HG03066 (cell line): ENCODE measurements around the gene SDK2.

Experiments used
- ATAC-seq: cut with Tn5 transposase; IDR thresholded peaks from one replicate; pipeline ENCODE4 v1.9.1; 2021; ENCODE audit warnings: low read depth; ENCODE audit not compliant: unreplicated experiment

The SDK2 gene

GRCh38 chr17:73359987-73360410, 284.2 kb downstream of the SDK2 start:
- ATAC-seq = no peak

- no peak for ATAC-seq
These were observed 284.9 kb downstream of the SDK2 start for GRCh38 chr17:73359352-73359751.

GRCh38 chr17:73358668-73359067, 285.6 kb downstream of the SDK2 start:
- no peak for ATAC-seq

- ATAC-seq = no peak
These were observed 286.3 kb downstream of the SDK2 start for GRCh38 chr17:73357981-73358380.

- no peak for ATAC-seq
These were observed 286.9 kb downstream of the SDK2 start for GRCh38 chr17:73357318-73357717.

GRCh38 chr17:73356561-73357170, 287.6 kb downstream of the SDK2 start:
- ATAC-seq = no peak

GRCh38 chr17:73354423-73355284, 289.6 kb downstream of the SDK2 start:
- ATAC-seq = no peak

GRCh38 chr17:73352261-73352660, 292.0 kb downstream of the SDK2 start:
- ATAC-seq = no peak

GRCh38 chr17:73351764-73352163, 292.5 kb downstream of the SDK2 start:
- no peak for ATAC-seq

GRCh38 chr17:73350864-73351263, 293.4 kb downstream of the SDK2 start:
- no peak for ATAC-seq

- no peak for ATAC-seq
These were observed 294.6 kb downstream of the SDK2 start for GRCh38 chr17:73349647-73350046.

- ATAC-seq = no peak
These were observed 295.1 kb downstream of the SDK2 start for GRCh38 chr17:73349138-73349537.

- ATAC-seq = no peak
These were observed 295.5 kb downstream of the SDK2 start for GRCh38 chr17:73348829-73349095.

- ATAC-seq = no peak
These were observed 296.0 kb downstream of the SDK2 start for GRCh38 chr17:73348018-73348828.

GRCh38 chr17:73347351-73347750, 296.9 kb downstream of the SDK2 start:
- ATAC-seq = no peak

GRCh38 chr17:73346501-73347162, 297.6 kb downstream of the SDK2 start:
- ATAC-seq = no peak

GRCh38 chr17:73343739-73344454, 300.3 kb downstream of the SDK2 start:
- no peak for ATAC-seq

- no peak for ATAC-seq
These were observed 301.0 kb downstream of the SDK2 start for GRCh38 chr17:73343168-73343634.

- ATAC-seq = no peak
These were observed 301.6 kb downstream of the SDK2 start for GRCh38 chr17:73342541-73343167.

- no peak for ATAC-seq
These were observed 302.2 kb downstream of the SDK2 start for GRCh38 chr17:73342050-73342522.
